ENCODE measurements around the gene AQP1.

Gene AQP1

DNA sequence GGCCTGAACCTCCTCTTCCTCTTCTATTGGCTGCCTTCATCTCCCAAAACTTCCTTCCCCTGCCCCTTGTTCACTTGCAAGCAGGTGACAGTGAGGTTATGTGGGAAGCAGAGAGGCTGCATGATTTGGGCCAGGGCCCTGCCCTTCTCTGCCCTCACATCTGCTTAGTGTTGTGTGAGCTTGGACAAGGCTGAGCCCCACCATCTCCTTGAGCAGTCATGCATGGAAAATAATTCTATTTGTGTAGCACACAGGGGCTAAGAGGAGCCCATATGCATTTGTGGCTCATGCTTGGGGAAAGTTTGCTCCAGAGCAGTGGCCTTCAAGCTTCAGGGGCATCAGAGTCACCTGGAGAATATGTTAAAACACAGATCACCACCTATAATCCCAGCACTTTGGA is 26.8 kb upstream of the AQP1 start:
- DNase-seq (ENCODE audit: low read depth), result no peak

GRCh38 chr7:30886608-30887011 is 25.0 kb upstream of the AQP1 start:
- no peak for DNase-seq (ENCODE audit: low read depth)

GRCh38 chr7:30887464-30887872 is 24.2 kb upstream of the AQP1 start:
- DNase-seq (ENCODE audit: low read depth), result no peak

- no peak for DNase-seq (ENCODE audit: low read depth)
Measured at GRCh38 chr7:30888747-30889146, 22.9 kb upstream of the AQP1 start.

GRCh38 chr7:30890226-30890625 is 21.4 kb upstream of the AQP1 start:
- DNase-seq (ENCODE audit: low read depth), result no peak

DNA sequence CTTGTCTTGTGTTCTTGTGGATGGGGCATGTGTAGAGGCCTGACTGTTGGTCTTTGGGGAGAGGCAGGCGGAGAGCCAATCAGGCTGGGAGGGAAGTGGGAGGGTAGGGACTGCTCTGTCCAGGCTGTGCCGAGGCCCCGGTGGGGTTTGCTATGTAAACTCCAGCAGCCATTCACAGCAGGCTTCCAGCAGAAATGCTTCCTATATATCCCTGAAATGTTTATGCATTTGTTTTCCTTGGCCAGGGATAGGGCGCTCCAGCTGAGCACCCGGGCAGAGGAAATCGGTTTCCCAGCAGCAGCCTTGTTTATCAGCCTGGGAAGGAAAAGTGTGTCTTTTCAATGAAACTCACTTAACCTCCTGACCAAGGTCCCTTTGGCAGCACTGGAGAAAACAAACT is 18.3 kb upstream of the AQP1 start:
- no peak for DNase-seq (ENCODE audit: low read depth)

DNA sequence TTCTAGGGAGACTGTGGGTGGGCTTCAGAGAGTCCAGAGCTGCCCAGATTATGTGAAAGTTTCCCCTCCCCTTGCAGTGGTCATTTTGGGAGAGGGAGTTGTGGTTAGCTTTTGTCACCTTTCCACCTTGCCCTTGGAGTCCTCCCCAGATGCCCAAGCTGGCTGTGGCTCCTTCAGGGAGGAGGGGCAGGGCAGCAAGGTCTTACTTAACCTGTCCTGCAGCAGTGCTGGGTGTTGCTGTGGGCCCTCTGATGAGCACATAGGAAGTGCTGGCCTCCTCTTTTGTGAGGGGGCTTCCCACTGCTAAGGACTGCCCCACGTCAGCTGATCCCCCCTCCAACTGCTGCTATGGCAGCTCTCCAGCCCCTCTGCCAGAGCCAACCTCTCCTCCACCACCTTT is 17.6 kb upstream of the AQP1 start:
- no peak for DNase-seq (ENCODE audit: low read depth)

GRCh38 chr7:30894866-30895605 is 16.6 kb upstream of the AQP1 start:
- DNase-seq (ENCODE audit: low read depth), result no peak

DNA sequence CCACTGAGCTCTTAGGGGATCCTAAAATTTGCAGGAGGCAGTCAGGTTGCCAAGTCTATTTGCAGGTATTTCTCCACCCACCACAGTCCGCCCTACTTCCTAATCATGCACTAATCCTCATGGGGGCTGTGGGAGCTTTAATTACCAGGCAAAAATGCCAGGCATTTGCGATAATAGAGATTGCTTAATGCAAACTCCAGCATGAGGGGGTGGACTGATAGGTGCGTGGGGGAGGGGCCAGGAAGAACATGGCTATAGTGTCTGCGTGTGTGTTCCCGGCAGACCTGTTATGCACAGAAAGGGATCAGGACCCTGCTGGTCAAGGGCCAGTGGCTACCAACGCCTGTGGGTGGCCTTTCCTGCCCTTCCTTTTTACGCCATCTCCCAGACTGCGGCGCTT is 15.6 kb upstream of the AQP1 start:
- DNase-seq (ENCODE audit: low read depth), result no peak

- DNase-seq (ENCODE audit: low read depth), result no peak
Measured at GRCh38 chr7:30896783-30897637, 14.6 kb upstream of the AQP1 start.

DNA sequence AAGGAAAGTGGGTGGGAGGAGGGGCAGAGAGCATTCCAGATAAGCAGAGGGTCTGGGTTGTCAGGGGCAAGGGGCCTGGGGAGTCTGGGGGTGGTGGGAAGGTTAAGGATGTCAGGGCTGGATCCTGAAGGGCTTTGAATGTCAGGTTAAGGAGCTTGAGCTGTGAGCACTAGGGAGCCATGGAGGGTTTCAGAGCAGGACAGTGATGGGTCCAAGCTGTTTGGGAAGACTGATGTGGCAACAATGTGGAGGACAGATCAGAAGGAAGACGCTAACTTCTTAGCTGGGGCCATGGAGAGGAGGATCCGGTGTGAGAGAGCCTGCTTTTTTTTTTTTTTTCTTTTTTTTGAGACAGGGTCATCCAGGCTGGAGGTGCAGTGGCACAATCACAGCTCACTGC is 13.9 kb upstream of the AQP1 start:
- no peak for DNase-seq (ENCODE audit: low read depth)

DNA sequence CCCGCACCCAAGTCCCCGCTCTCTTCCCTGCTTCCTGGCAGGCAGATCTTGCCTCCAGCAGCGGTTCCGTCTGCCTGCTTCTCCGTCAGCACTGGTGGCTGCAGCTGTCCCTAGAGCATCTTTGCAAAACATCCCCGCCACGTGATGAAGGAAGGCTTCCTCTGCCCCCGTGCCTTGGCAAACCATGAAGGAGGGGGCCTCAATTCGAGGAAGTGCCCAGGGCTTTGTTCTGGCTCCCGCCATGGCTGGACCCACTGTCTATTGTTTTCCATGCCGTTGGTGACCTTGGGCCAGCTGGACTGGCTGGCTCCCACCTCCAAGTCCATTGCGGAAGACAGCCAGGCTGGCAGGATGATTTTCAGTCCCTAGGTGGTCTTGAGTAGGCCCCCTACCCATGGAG is 13.2 kb upstream of the AQP1 start:
- DNase-seq (ENCODE audit: low read depth), result no peak

DNA sequence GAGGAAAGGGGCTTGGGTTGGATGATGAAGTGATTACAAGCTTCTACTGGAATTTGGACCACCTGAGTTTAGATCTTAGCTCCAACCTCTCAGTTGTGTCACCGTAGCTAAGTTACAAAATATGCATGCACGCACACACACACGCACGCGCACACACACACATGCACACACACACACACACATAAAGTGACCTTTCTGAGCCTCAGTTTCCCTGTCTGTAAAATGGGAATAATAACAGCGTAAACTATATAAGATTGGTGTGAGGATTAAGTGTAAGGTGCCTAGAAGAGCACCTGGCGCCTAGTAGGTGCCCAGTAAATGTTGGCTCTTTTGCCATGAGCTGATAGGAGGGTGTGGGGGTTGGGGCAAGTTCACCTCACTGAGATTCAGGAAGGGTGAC is 12.6 kb upstream of the AQP1 start:
- DNase-seq (ENCODE audit: low read depth), result no peak

GRCh38 chr7:30899630-30900029 is 12.0 kb upstream of the AQP1 start:
- DNase-seq (ENCODE audit: low read depth), result no peak

DNA sequence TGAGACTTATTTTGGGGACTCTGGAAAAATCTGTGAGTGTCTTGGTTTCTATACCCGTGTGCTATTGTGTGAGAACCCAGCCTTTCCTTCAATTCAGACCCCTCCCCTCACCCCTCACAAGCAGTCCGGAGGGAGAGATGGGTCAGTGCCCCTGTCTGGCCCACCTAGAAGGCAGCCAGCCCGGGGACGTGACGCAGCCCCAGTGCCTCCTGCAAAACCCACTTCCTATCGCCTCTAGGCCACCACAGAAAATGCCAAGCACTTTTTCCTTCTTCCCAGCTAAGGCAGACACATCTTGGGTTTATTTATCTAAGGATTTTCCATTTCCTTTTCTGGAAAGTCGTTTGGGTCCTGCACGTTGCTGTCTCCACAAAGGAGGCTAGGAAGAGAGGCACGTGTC is 11.6 kb upstream of the AQP1 start:
- no peak for DNase-seq (ENCODE audit: low read depth)

GRCh38 chr7:30900803-30901362 is 10.8 kb upstream of the AQP1 start:
- no peak for DNase-seq (ENCODE audit: low read depth)

DNA sequence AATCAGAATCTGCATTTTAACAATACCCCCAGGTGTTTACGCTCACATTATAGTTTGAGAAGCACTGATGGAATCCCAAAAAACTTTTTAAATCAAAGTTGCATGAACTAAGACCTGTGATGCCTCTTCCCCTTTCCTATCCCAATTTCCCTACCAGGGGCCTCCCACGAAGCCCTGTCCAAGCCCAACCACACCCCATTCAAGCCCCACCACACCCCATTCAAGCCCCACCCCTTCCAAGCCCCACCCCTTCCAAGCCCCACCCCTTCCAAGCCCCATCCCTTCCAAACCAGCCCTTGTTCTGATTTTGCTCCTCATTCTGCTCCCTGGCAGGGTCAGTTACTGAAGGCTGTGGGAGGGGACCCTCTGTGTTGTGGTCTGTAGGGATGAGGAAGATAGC is 9.8 kb upstream of the AQP1 start:
- no peak for DNase-seq (ENCODE audit: low read depth)

DNA sequence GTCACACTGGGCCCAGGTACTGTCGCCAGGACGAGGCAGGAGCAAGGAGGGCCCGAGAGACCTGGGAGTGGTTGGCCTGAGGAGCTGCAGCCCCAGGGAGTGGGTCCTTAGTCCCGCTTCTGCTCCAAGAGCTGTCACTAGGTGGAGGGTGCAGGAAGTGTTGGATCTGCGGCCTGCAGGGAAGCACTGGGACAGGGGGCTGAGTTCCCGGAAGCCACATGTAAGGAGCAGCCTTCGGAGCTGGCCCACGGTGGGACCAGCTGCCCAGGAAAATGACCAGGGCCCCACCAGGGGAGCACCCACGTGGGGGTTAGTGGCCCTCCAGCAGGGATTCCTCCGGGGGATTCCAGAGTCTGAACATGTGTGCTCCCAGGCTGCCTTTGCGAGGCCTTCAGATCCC is 9.2 kb upstream of the AQP1 start:
- no peak for DNase-seq (ENCODE audit: low read depth)

- no peak for DNase-seq (ENCODE audit: low read depth)
Measured at GRCh38 chr7:30903146-30903545, 8.5 kb upstream of the AQP1 start.

DNA sequence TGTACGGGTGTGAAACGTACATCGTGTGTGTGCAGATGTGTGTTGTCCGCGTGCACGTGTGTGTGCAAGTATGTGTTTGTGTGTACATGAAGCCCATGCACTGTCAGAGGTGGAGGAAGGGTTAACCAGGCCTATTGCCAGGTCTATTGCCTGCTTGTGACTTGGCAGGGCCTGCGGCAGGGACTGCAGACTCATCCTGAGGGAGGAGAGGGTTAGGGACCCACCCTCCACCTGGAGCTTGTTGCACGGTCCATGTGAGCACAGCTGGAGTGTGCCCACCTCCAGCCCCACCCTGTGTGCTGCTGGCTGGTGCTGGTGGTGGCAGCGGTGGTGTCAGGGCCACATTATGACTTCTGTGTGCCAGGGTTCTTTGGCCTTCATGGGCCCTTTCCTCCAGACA is 7.1 kb upstream of the AQP1 start:
- DNase-seq (ENCODE audit: low read depth), result no peak

DNA sequence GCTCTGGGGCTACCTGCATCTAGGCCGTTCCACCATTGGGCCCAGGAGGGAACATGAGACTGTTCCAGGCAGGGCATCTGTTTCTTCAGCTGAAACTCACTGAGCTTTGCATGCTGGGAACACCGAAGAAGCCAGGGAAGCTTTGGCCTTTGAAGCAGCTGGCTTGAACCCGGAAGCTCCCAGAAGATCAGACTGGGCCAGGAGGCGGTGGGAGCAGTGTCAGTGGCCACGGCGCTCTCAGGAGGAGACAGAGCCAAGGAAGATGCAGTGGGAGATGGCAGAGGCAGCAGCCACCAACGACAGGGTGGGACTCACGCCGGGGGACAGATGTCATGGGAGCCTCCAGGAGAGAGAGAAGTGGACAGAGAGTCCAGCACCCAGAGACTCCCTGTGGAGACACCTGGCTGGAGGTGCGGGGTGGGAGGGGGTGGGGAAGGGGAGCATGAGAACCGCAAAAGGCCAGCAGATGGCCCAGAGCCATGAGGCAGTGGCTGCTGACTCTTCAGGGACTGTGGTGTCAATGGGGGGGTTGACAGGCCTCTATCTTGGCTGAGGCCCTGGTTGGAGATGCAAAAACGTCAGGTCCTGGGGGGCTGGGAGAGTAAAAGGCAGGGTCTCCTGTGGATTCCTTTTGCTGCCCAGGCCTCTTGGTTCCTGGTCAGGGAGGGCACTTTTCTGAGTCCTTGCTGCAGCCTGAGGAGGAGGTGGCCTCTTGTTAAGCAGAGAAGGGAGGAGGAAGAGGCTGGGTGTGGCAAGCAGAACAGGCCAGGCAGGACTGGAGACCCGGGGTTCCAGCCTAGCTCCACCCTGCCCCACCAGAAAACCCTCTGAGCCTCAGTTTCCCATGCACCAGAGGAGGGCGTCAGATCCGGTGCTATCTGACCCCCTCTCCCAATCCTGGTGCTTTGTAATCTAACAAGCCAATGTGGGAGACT is 6.3 kb upstream of the AQP1 start:
- no peak for DNase-seq (ENCODE audit: low read depth)

- DNase-seq (ENCODE audit: low read depth), result no peak
Measured at GRCh38 chr7:30906014-30906413, 5.6 kb upstream of the AQP1 start.

Measured in activated T-cell treated with anti-CD3 and anti-CD28 coated beads for 24 hours (primary cell).